Endothelial cell of umbilical vein (primary cell): Measurements from ENCODE around the gene WDR82. TPM values are rescaled to one million over a fixed set of nuclear protein-coding genes. Genes with fewer than 3 reads are reported as not detected.

Experiments
- BruUV-seq: library from RNA; stranded (reverse); fragments of 400-500 nt; replicated peaks from 2 replicates; lab custom pipeline; 2021; lab: Mats Ljungman, UMichigan
- CTCF ChIA-PET: fragments of 300-600, 350-600 bp; sonication (Branson Sonifier 250); formaldehyde crosslinking; loops from one replicate; lab custom pipeline; 2021; ENCODE audit warnings: antibody characterized with exemption, inconsistent platforms; lab: Charles Lee
- POLR2A ChIA-PET: fragments of 300-600, 350-600 bp; sonication (Branson Sonifier 250); formaldehyde crosslinking; loops from one replicate; lab custom pipeline; 2021; ENCODE audit warnings: antibody characterized with exemption, inconsistent platforms; lab: Charles Lee
- DNase-seq: peaks from one replicate; pipeline ENCODE4 v3.0.0-alpha.2; 2011; ENCODE audit warnings: low read depth, low spot score
- FAIRE-seq: peaks from 2 replicates; lab custom pipeline; 2011; peaks lifted over from hg19 to GRCh38; lab: Jason Lieb, UNC
- H2AFZ ChIP-seq: 2 replicates; pipeline ENCODE4 v1.6.0; 2012; ENCODE audit warnings: low read depth, low read length, control low read depth, inconsistent platforms
- H3K27ac ChIP-seq: 2 replicates; pipeline ENCODE4 v1.5.1; 2011; ENCODE audit warnings: low read depth, mild to moderate bottlenecking, control low read depth, low read length, moderate library complexity; ENCODE audit not compliant: insufficient read depth
- H3K27me3 ChIP-seq, 2 experiments: 2 replicates each; pipeline versions ENCODE4 v1.6.0 to v1.6.1; 2011; ENCODE audit warnings: low read length in 2 of 2, mixed read lengths in 1 of 2; ENCODE audit not compliant: control insufficient read depth in 2 of 2, insufficient read depth in 2 of 2
- H3K36me3 ChIP-seq, 2 experiments: 2 replicates in 1 of 2; 3 replicates in 1 of 2; pipeline ENCODE4 v1.5.1; 2011; ENCODE audit warnings: low read length in 2 of 2, mild to moderate bottlenecking in 1 of 2, moderate library complexity in 1 of 2; ENCODE audit not compliant: control insufficient read depth in 2 of 2, insufficient read depth in 2 of 2; ENCODE audit errors: extremely low read depth in 1 of 2
- H3K4me1 ChIP-seq: 3 replicates; pipeline ENCODE4 v1.5.1; 2011; ENCODE audit warnings: mild to moderate bottlenecking, low read length; ENCODE audit not compliant: control insufficient read depth, insufficient read depth; ENCODE audit errors: extremely low read depth
- H3K4me2 ChIP-seq: 2 replicates; pipeline ENCODE4 v1.6.1; 2011; ENCODE audit warnings: low read length, control low read depth, mixed read lengths; ENCODE audit not compliant: insufficient read depth
- H3K4me3 ChIP-seq, 3 experiments: fragments of 200-600 bp in 1 of 3; sonication (generic), shearing (Covaris generic) in 1 of 3; replicated peaks in 1 of 3; 2 replicates each; pipeline ENCODE4 v1.5.1; 2011 to 2016; ENCODE audit warnings: control low read depth in 3 of 3, low read length in 3 of 3, mild to moderate bottlenecking in 2 of 3, inconsistent platforms in 1 of 3, low read depth in 1 of 3, moderate library complexity in 1 of 3; ENCODE audit not compliant: insufficient read depth in 1 of 3
- H3K79me2 ChIP-seq: 2 replicates; pipeline ENCODE4 v1.6.0; 2012; ENCODE audit warnings: low read length, inconsistent platforms; ENCODE audit not compliant: control insufficient read depth, insufficient read depth
- H3K9ac ChIP-seq: replicated peaks from 2 replicates; pipeline ENCODE3; 2011; ENCODE audit warnings: low read length, control low read depth; ENCODE audit not compliant: insufficient read depth; ENCODE audit errors: extremely low read depth
- H3K9me1 ChIP-seq: replicated peaks from 3 replicates; pipeline ENCODE4 v1.6.0; 2011; ENCODE audit warnings: mild to moderate bottlenecking, low read length; ENCODE audit not compliant: control insufficient read depth, insufficient read depth; ENCODE audit errors: extremely low read depth
- H3K9me3 ChIP-seq: replicated peaks from 2 replicates; pipeline ENCODE4 v1.5.1; 2012; ENCODE audit warnings: low read length, inconsistent platforms; ENCODE audit not compliant: control insufficient read depth, insufficient read depth
- H4K20me1 ChIP-seq: replicated peaks from 2 replicates; pipeline ENCODE3; 2011; ENCODE audit warnings: mild to moderate bottlenecking, low read length; ENCODE audit not compliant: control insufficient read depth, insufficient read depth; ENCODE audit errors: extremely low read depth
- EZH2 ChIP-seq: IDR thresholded peaks from 2 replicates; pipeline ENCODE4 v1.6.1; 2012; ENCODE audit warnings: borderline replicate concordance, low read depth, mild to moderate bottlenecking, moderate library complexity, low read length, inconsistent platforms; ENCODE audit not compliant: severe bottlenecking
- FOS ChIP-seq: IDR thresholded peaks from 2 replicates; pipeline ENCODE4 v1.6.1; 2011; ENCODE audit warnings: mild to moderate bottlenecking, low read length, moderate library complexity, borderline replicate concordance; ENCODE audit not compliant: insufficient read depth
- GATA2 ChIP-seq: IDR thresholded peaks from 2 replicates; pipeline ENCODE4 v1.7.0; 2011; ENCODE audit warnings: low read depth, mild to moderate bottlenecking, moderate library complexity, mixed read lengths, low read length; ENCODE audit not compliant: insufficient read length, insufficient read depth
- JUN ChIP-seq: IDR thresholded peaks from 2 replicates; pipeline ENCODE4 v1.6.1; 2011; ENCODE audit warnings: borderline replicate concordance, low read depth; ENCODE audit not compliant: insufficient read length, insufficient read depth
- MYC ChIP-seq: IDR thresholded peaks from one replicate; pipeline ENCODE4 v1.6.1; 2011; ENCODE audit warnings: mild to moderate bottlenecking, low read depth, low read length
- POLR2A ChIP-seq: IDR thresholded peaks from 2 replicates; pipeline ENCODE4 v1.6.1; 2012; ENCODE audit warnings: low read depth, mild to moderate bottlenecking, control low read depth, low read length
- POLR2AphosphoS5 ChIP-seq: IDR thresholded peaks from 2 replicates; pipeline ENCODE4 v1.6.1; 2012; ENCODE audit warnings: low read depth, mild to moderate bottlenecking, control low read depth, low read length, moderate library complexity; ENCODE audit not compliant: insufficient read depth
- dilution Hi-C: fragments of 300-500 bp; cut with MboI; formaldehyde crosslinking; loops from one replicate; pipeline ENCODE4 v1.15.0; 2019; ENCODE audit warnings: low sequenced_read_pairs; ENCODE audit not compliant: extremely low pct_ligation_motif_present
- intact Hi-C: fragments of 100-400 bp; cut with micrococcal nuclease; formaldehyde crosslinking; loops from one replicate; pipeline ENCODE4 v1.10.0; 2022
- polyA plus RNA-seq, 4 experiments: library from polyadenylated mRNA; depleted of rRNA in 3 of 4; stranded (reverse) in 3 of 4; unstranded in 1 of 4; fragments of >200 nt; gene quantifications; 2 replicates each; pipeline versions ENCODE4 v1.2.1 to v1.2.3, GENCODE V29; 2011 to 2012; ENCODE audit warnings: missing spikeins in 1 of 4
- total RNA-seq: library from RNA; stranded (reverse); gene quantifications from 2 replicates; pipeline ENCODE4 v1.2.3, GENCODE V29; 2021
- TF ChIP-seq, protein P1 (sequence below): IDR thresholded peaks from 2 replicates; pipeline ENCODE4 v1.6.1; 2011; ENCODE audit not compliant: insufficient read depth, insufficient read length
- TF ChIP-seq, protein P2 (sequence below), 2 donors: IDR thresholded peaks; 1 replicate in 1 of 2; 2 replicates in 1 of 2; pipeline ENCODE4 v1.5.1; 2011; ENCODE audit warnings: low read length in 2 of 2, mild to moderate bottlenecking in 2 of 2, moderate library complexity in 2 of 2, control low read depth in 1 of 2, inconsistent platforms in 1 of 2, low read depth in 1 of 2; ENCODE audit not compliant: insufficient read depth in 1 of 2; ENCODE audit errors: extremely low read depth in 1 of 2

WDR82 gene
- total and polyA plus RNA-seq, 2 donors (not counting 3 experiments of a cell fraction or from before 2014, with no cell fraction given): 39.9 to 71.3 TPM

DNA sequence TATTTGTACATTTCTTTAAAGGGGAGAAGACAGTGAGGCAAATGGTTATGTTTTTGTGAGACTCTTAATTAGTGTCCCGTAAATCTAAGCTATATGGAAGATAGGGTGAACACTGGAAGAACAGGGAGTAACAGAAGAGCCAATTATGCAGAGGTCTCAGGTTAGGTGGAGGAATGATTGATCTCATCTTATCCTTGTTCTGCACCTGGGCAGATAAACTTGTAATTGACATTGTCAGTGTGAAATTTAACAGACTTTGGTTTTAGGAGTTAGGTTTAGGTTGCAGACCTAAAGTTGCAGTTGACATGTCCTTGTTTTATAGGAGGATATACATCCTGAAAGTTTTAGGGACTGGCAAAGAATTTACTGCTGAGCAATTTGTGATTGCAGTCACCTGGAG, 36.4 kb downstream of the WDR82 start:
- CTCF ChIA-PET: interaction anchor here (0.7 to 0.8 kb wide), 2 partner anchors 10 to 97 kb away, joined by 3 to 4 read pairs; no protein-coding TSS in a partner anchor
- Histone ChIP-seq H3K9me3 (no peaks in the 10 kb centered on the region), H2AFZ (no peak overlapping the region), H3K4me1 (peaks cover 42% of the 10 kb centered on the region), H3K27me3 (no peaks in the 10 kb centered on the region), H3K9me1 (no peaks in the 10 kb centered on the region), H3K9ac (no peak overlapping the region), H3K4me2 (no peak overlapping the region), H3K4me3 (no peak overlapping the region), H4K20me1 (no peaks in the 10 kb centered on the region), H3K79me2 (peaks cover 20% of the 10 kb centered on the region), H3K36me3 (no peaks in the 10 kb centered on the region), H3K27ac (no peak overlapping the region)
- FAIRE-seq (no peak), DNase-seq (no peak)
- POLR2A ChIA-PET: no interaction called here
- no peak for TF ChIP-seq FOS
- no peak for TF ChIP-seq JUN
- TF ChIP-seq, protein P1, sequence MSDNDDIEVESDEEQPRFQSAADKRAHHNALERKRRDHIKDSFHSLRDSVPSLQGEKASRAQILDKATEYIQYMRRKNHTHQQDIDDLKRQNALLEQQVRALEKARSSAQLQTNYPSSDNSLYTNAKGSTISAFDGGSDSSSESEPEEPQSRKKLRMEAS: no peak
- TF ChIP-seq POLR2A: no peak
- TF ChIP-seq, protein P2, sequence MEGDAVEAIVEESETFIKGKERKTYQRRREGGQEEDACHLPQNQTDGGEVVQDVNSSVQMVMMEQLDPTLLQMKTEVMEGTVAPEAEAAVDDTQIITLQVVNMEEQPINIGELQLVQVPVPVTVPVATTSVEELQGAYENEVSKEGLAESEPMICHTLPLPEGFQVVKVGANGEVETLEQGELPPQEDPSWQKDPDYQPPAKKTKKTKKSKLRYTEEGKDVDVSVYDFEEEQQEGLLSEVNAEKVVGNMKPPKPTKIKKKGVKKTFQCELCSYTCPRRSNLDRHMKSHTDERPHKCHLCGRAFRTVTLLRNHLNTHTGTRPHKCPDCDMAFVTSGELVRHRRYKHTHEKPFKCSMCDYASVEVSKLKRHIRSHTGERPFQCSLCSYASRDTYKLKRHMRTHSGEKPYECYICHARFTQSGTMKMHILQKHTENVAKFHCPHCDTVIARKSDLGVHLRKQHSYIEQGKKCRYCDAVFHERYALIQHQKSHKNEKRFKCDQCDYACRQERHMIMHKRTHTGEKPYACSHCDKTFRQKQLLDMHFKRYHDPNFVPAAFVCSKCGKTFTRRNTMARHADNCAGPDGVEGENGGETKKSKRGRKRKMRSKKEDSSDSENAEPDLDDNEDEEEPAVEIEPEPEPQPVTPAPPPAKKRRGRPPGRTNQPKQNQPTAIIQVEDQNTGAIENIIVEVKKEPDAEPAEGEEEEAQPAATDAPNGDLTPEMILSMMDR (IDR thresholded peaks at IDR 0.05; ENCODE audit: extremely low read depth in 1 of 2, insufficient read depth in 1 of 2, low read depth in 1 of 2, low read length in 2 of 2): no peak
- no TSS peak for BruUV-seq
- dilution Hi-C loops (no loop called here), intact Hi-C loops (no loop called here)

DNA sequence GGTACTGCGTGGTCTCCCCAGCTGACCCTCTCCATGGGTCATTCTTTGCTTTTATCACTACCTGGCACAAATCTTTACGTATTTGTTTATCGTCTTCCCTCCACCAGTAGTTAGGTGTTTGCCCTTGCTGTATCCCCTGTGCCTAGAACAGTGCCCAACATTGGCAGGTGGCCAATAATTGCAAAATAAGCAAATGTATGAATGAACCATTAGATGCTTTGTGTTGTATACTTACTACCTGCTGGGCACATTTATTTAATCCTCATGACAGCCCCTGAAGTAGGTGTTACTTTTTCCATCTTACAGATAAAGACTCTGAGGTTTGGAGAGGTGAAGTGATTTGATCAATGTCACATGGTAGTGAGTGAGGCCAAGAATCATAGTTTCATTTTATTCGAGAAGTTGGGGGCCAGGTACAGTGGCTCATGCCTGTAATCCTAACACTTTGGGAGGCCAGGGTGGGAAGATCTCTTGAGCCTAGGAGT, 37.5 kb downstream of the WDR82 start:
- Histone ChIP-seq H3K4me2 (no peak overlapping the region), H3K27ac (no peak overlapping the region), H3K36me3 (no peaks in the 10 kb centered on the region), H3K9ac (no peak overlapping the region), H3K4me3 (no peak overlapping the region), H3K9me3 (no peaks in the 10 kb centered on the region), H2AFZ (no peak overlapping the region), H3K79me2 (peaks cover 29% of the 10 kb centered on the region), H4K20me1 (no peaks in the 10 kb centered on the region), H3K9me1 (no peaks in the 10 kb centered on the region), H3K27me3 (no peaks in the 10 kb centered on the region), H3K4me1 (peaks cover 36% of the 10 kb centered on the region)
- POLR2A ChIA-PET: interaction anchor here (0.8 kb wide), 1 partner anchor 39 kb away, joined by 3 read pairs; no protein-coding TSS in a partner anchor
- no peak for TF ChIP-seq POLR2A
- TF ChIP-seq, protein P2 (IDR thresholded peaks at IDR 0.05; ENCODE audit: extremely low read depth in 1 of 2, insufficient read depth in 1 of 2, low read depth in 1 of 2, low read length in 2 of 2): no peak
- TF ChIP-seq, protein P1: no peak
- no peak for TF ChIP-seq POLR2AphosphoS5
- no peak for TF ChIP-seq JUN
- TF ChIP-seq MYC: no peak
- no peak for TF ChIP-seq EZH2
- TF ChIP-seq GATA2: no peak
- TF ChIP-seq FOS: no peak
- intact Hi-C loops: no loop called here
- no TSS peak for BruUV-seq
- no peak for DNase-seq
- dilution Hi-C loops: no loop called here
- FAIRE-seq: no peak
- CTCF ChIA-PET: interaction anchor here (0.6 to 7.3 kb wide), 10 partner anchors 9 to 98 kb away, joined by 3 to 104 read pairs (median 5); partner anchors contain the start of genes GLYCTK, TLR9 and WDR82
